NCI-H2029 treated with DMSO at 0.1 percent for 48 hours (cell line): ENCODE data around the gene MTFP1.
A peak's percentile ranks its signal among the peaks of the same experiment; 100 is the strongest.
"Not testable (repeated sequence)": the region's sequence is repeated elsewhere in the genome, so short reads cannot be mapped to it uniquely, and the experiment has no call there.

Source experiments
- DNase-seq: peaks from one replicate; lab custom pipeline; 2025; lab: John Stamatoyannopoulos, UW

MTFP1 gene

GRCh38 chr22:30402028-30402765 is 23.4 kb upstream of the MTFP1 start:
- no peak for DNase-seq

GRCh38 chr22:30402766-30403104 is 22.8 kb upstream of the MTFP1 start:
- DNase-seq = not testable (repeated sequence)

GRCh38 chr22:30404307-30404706 is 21.3 kb upstream of the MTFP1 start:
- no peak for DNase-seq

GRCh38 chr22:30405731-30406130 is 19.8 kb upstream of the MTFP1 start:
- DNase-seq = no peak

GRCh38 chr22:30406400-30406799 is 19.2 kb upstream of the MTFP1 start:
- DNase-seq = no peak

GRCh38 chr22:30408388-30409102 is 17.0 kb upstream of the MTFP1 start:
- DNase-seq = no peak

- DNase-seq = no peak
Observed at GRCh38 chr22:30411780-30412179, 13.8 kb upstream of the MTFP1 start.

GRCh38 chr22:30413001-30413400 is 12.6 kb upstream of the MTFP1 start:
- no peak for DNase-seq

- no peak for DNase-seq
Observed at GRCh38 chr22:30413745-30414524, 11.6 kb upstream of the MTFP1 start.

GRCh38 chr22:30414525-30415047 is 11.0 kb upstream of the MTFP1 start:
- no peak for DNase-seq

GRCh38 chr22:30416403-30416802 is 9.2 kb upstream of the MTFP1 start:
- no peak for DNase-seq

GRCh38 chr22:30416837-30417236 is 8.7 kb upstream of the MTFP1 start:
- no peak for DNase-seq

GRCh38 chr22:30420347-30421125 is 5.0 kb upstream of the MTFP1 start:
- no peak for DNase-seq

GRCh38 chr22:30421695-30422480 is 3.7 kb upstream of the MTFP1 start:
- DNase-seq = no peak

- DNase-seq = no peak
Observed at GRCh38 chr22:30422481-30423300, 2.9 kb upstream of the MTFP1 start.

GRCh38 chr22:30423301-30423958 is 2.1 kb upstream of the MTFP1 start:
- DNase-seq = no peak

GRCh38 chr22:30423959-30424533 is 1.5 kb upstream of the MTFP1 start:
- peak; percentile 95 for DNase-seq

GRCh38 chr22:30424534-30425326 is 838 bp upstream of the MTFP1 start:
- no peak for DNase-seq

GRCh38 chr22:30425327-30425615 is 297 bp upstream of the MTFP1 start:
- DNase-seq = no peak
